Nephron (organoid): ENCODE measurements around the gene SPTBN4.
"Not testable (repeated sequence)": the region's sequence is repeated elsewhere in the genome, so short reads cannot be mapped to it uniquely, and the experiment has no call there.

ENCODE experiments used
- H3K27ac Mint-ChIP-seq, 3 experiments: 2 replicates each; pipeline ENCODE4 v1.8.0; 2020; ENCODE audit warnings: mixed read lengths in 3 of 3, mild to moderate bottlenecking in 2 of 3, moderate library complexity in 1 of 3
- H3K27me3 Mint-ChIP-seq: 2 replicates; pipeline ENCODE4 v1.8.0; 2021; ENCODE audit warnings: low read depth, mild to moderate bottlenecking, moderate library complexity, mixed read lengths
- H3K36me3 Mint-ChIP-seq: 2 replicates; pipeline ENCODE4 v1.8.0; 2020; ENCODE audit warnings: low read depth, mixed read lengths
- H3K4me1 Mint-ChIP-seq: 2 replicates; pipeline ENCODE4 v1.8.0; 2020; ENCODE audit warnings: mixed read lengths
- H3K4me3 Mint-ChIP-seq, 3 experiments: 2 replicates each; pipeline ENCODE4 v1.8.0; 2020; ENCODE audit warnings: mild to moderate bottlenecking in 3 of 3, mixed read lengths in 3 of 3, moderate library complexity in 2 of 3
- H3K9me3 Mint-ChIP-seq: 2 replicates; pipeline ENCODE4 v1.8.0; 2020; ENCODE audit warnings: mixed read lengths
- CTCF ChIP-seq, 3 experiments: fragments of 200-600 bp; sonication (generic); IDR thresholded peaks; one replicate each; pipeline ENCODE4 v1.5.0; 2021; ENCODE audit warnings: antibody characterized with exemption in 3 of 3; ENCODE audit not compliant: unreplicated experiment in 3 of 3

Gene SPTBN4

GRCh38 chr19:40466219-40466984 is 399 bp upstream of the SPTBN4 start:
- no peak for TF ChIP-seq CTCF (IDR thresholded peaks at IDR 0.05; ENCODE audit: unreplicated experiment in 3 of 3)
- Mint-ChIP-seq H3K27me3 (peaks cover 30% of the 10 kb centered on the region), H3K9me3 (no peaks in the 10 kb centered on the region), H3K27ac (peak overlapping the region in 1 of 3 experiments; percentile 13), H3K4me1 (peaks cover 19% of the 10 kb centered on the region), H3K4me3 (peak overlapping the region; percentile 79 to 90 (median 85)), H3K36me3 (no peaks in the 10 kb centered on the region)

GRCh38 chr19:40469011-40469410 is 2.2 kb downstream of the SPTBN4 start:
- no peak for TF ChIP-seq CTCF (IDR thresholded peaks at IDR 0.05; ENCODE audit: unreplicated experiment in 3 of 3)
- peaks cover 30% of the 10 kb centered on the region for H3K27me3 Mint-ChIP-seq
- peak overlapping the region in 2 of 3 experiments; percentile 63 to 69 for H3K4me3 Mint-ChIP-seq
- no peaks in the 10 kb centered on the region for H3K36me3 Mint-ChIP-seq
- H3K27ac Mint-ChIP-seq, result no peak overlapping the region
- H3K9me3 Mint-ChIP-seq, result no peaks in the 10 kb centered on the region
- peaks cover 19% of the 10 kb centered on the region for H3K4me1 Mint-ChIP-seq

GRCh38 chr19:40471111-40471510 is 4.3 kb downstream of the SPTBN4 start:
- no peak overlapping the region for H3K27ac Mint-ChIP-seq
- H3K4me3 Mint-ChIP-seq, result peak overlapping the region in 1 of 3 experiments; percentile 24
- no peak for TF ChIP-seq CTCF (IDR thresholded peaks at IDR 0.05; ENCODE audit: unreplicated experiment in 3 of 3)
- peaks cover 23% of the 10 kb centered on the region for H3K27me3 Mint-ChIP-seq
- peaks cover 6% of the 10 kb centered on the region for H3K4me1 Mint-ChIP-seq
- no peaks in the 10 kb centered on the region for H3K9me3 Mint-ChIP-seq
- no peaks in the 10 kb centered on the region for H3K36me3 Mint-ChIP-seq

GRCh38 chr19:40472516-40472915 is 5.7 kb downstream of the SPTBN4 start:
- Mint-ChIP-seq H3K27ac (no peak overlapping the region), H3K27me3 (peaks cover 16% of the 10 kb centered on the region), H3K4me3 (no peak overlapping the region), H3K9me3 (no peaks in the 10 kb centered on the region), H3K4me1 (no peaks in the 10 kb centered on the region), H3K36me3 (no peaks in the 10 kb centered on the region)
- no peak for TF ChIP-seq CTCF (IDR thresholded peaks at IDR 0.05; ENCODE audit: unreplicated experiment in 3 of 3)

GRCh38 chr19:40474737-40475136 is 7.9 kb downstream of the SPTBN4 start:
- H3K4me3 Mint-ChIP-seq, result no peak overlapping the region
- H3K27ac Mint-ChIP-seq, result no peak overlapping the region
- peaks cover 9% of the 10 kb centered on the region for H3K27me3 Mint-ChIP-seq
- TF ChIP-seq CTCF (IDR thresholded peaks at IDR 0.05; ENCODE audit: unreplicated experiment in 3 of 3), result no peak
- no peaks in the 10 kb centered on the region for H3K36me3 Mint-ChIP-seq
- no peaks in the 10 kb centered on the region for H3K4me1 Mint-ChIP-seq
- H3K9me3 Mint-ChIP-seq, result no peaks in the 10 kb centered on the region

- peaks cover 16% of the 10 kb centered on the region for H3K27me3 Mint-ChIP-seq
- H3K4me3 Mint-ChIP-seq, H3K27ac Mint-ChIP-seq, H3K36me3 Mint-ChIP-seq, H3K9me3 Mint-ChIP-seq, H3K4me1 Mint-ChIP-seq: not testable (repeated sequence)
Observed at GRCh38 chr19:40475878-40476644, 9.3 kb downstream of the SPTBN4 start.
